AG10803 (cell line): ENCODE data around the gene SFMBT1.
A peak's percentile ranks its signal among the peaks of the same experiment; 100 is the strongest.
"Not testable (repeated sequence)": the region's sequence is repeated elsewhere in the genome, so short reads cannot be mapped to it uniquely, and the experiment has no call there.

Experiments used
- DNase-seq: peaks from one replicate; pipeline ENCODE4 v3.0.0; 2010; ENCODE audit warnings: low read depth
- H3K4me3 ChIP-seq: 2 replicates; pipeline ENCODE4 v1.5.1; 2011; ENCODE audit warnings: mild to moderate bottlenecking, low read length, control low read depth
- CTCF ChIP-seq: conservative IDR thresholded peaks from 2 replicates; pipeline ENCODE4 v1.5.1; 2011; ENCODE audit warnings: mild to moderate bottlenecking, low read length, control low read depth, inconsistent platforms

SFMBT1 gene

GRCh38 chr3:53062905-53063304, 17.0 kb upstream of the SFMBT1 start:
- no peak overlapping the region for H3K4me3 ChIP-seq
- TF ChIP-seq CTCF: no peak

GRCh38 chr3:53056442-53056841, 10.6 kb upstream of the SFMBT1 start:
- DNase-seq: no peak
- peak; percentile 38 for TF ChIP-seq CTCF
- no peak overlapping the region for H3K4me3 ChIP-seq

More at GRCh38 chr3:53062905-53063304, 17.0 kb upstream of the SFMBT1 start:
- no peak for DNase-seq

- DNase-seq, H3K4me3 ChIP-seq: not testable (repeated sequence)
These were observed 8.4 kb upstream of the SFMBT1 start for GRCh38 chr3:53054233-53054632.

- no peak for TF ChIP-seq CTCF
- no peak for DNase-seq
- H3K4me3 ChIP-seq: no peak overlapping the region
These were observed 6.1 kb upstream of the SFMBT1 start for GRCh38 chr3:53051929-53052328.

- TF ChIP-seq CTCF: no peak
- H3K4me3 ChIP-seq: no peak overlapping the region
- DNase-seq: no peak
These were observed 4.1 kb upstream of the SFMBT1 start for GRCh38 chr3:53049987-53050386.

- DNase-seq: peak; percentile 12
- peak; percentile 38 for TF ChIP-seq CTCF
- peak overlapping the region; percentile 65 for H3K4me3 ChIP-seq
These were observed 598 bp upstream of the SFMBT1 start for GRCh38 chr3:53046171-53047170.

- peak; percentile 44 for DNase-seq
- peak overlapping the region; percentile 75 for H3K4me3 ChIP-seq
- no peak for TF ChIP-seq CTCF
These were observed 959 bp downstream of the SFMBT1 start for GRCh38 chr3:53044711-53045517.
